Endothelial cell of umbilical vein (primary cell): ENCODE data around the gene SPPL2C. TPM values are rescaled to one million over a fixed set of nuclear protein-coding genes. Genes with fewer than 3 reads are reported as not detected.

Experiments used
- BruUV-seq: library from RNA; stranded (reverse); fragments of 400-500 nt; replicated peaks from 2 replicates; lab custom pipeline; 2021; lab: Mats Ljungman, UMichigan
- CTCF ChIA-PET: fragments of 300-600, 350-600 bp; sonication (Branson Sonifier 250); formaldehyde crosslinking; loops from one replicate; lab custom pipeline; 2021; ENCODE audit warnings: antibody characterized with exemption, inconsistent platforms; lab: Charles Lee
- POLR2A ChIA-PET: fragments of 300-600, 350-600 bp; sonication (Branson Sonifier 250); formaldehyde crosslinking; loops from one replicate; lab custom pipeline; 2021; ENCODE audit warnings: antibody characterized with exemption, inconsistent platforms; lab: Charles Lee
- DNase-seq: peaks from one replicate; pipeline ENCODE4 v3.0.0-alpha.2; 2011; ENCODE audit warnings: low read depth, low spot score
- FAIRE-seq: peaks from 2 replicates; lab custom pipeline; 2011; peaks lifted over from hg19 to GRCh38; lab: Jason Lieb, UNC
- H2AFZ ChIP-seq: 2 replicates; pipeline ENCODE4 v1.6.0; 2012; ENCODE audit warnings: low read depth, low read length, control low read depth, inconsistent platforms
- H3K27ac ChIP-seq: 2 replicates; pipeline ENCODE4 v1.5.1; 2011; ENCODE audit warnings: low read depth, mild to moderate bottlenecking, control low read depth, low read length, moderate library complexity; ENCODE audit not compliant: insufficient read depth
- H3K27me3 ChIP-seq, 2 experiments: 2 replicates each; pipeline versions ENCODE4 v1.6.0 to v1.6.1; 2011; ENCODE audit warnings: low read length in 2 of 2, mixed read lengths in 1 of 2; ENCODE audit not compliant: control insufficient read depth in 2 of 2, insufficient read depth in 2 of 2
- H3K36me3 ChIP-seq, 2 experiments: 2 replicates in 1 of 2; 3 replicates in 1 of 2; pipeline ENCODE4 v1.5.1; 2011; ENCODE audit warnings: low read length in 2 of 2, mild to moderate bottlenecking in 1 of 2, moderate library complexity in 1 of 2; ENCODE audit not compliant: control insufficient read depth in 2 of 2, insufficient read depth in 2 of 2; ENCODE audit errors: extremely low read depth in 1 of 2
- H3K4me1 ChIP-seq: 3 replicates; pipeline ENCODE4 v1.5.1; 2011; ENCODE audit warnings: mild to moderate bottlenecking, low read length; ENCODE audit not compliant: control insufficient read depth, insufficient read depth; ENCODE audit errors: extremely low read depth
- H3K4me2 ChIP-seq: 2 replicates; pipeline ENCODE4 v1.6.1; 2011; ENCODE audit warnings: low read length, control low read depth, mixed read lengths; ENCODE audit not compliant: insufficient read depth
- H3K4me3 ChIP-seq, 3 experiments: fragments of 200-600 bp in 1 of 3; sonication (generic), shearing (Covaris generic) in 1 of 3; replicated peaks in 1 of 3; 2 replicates each; pipeline ENCODE4 v1.5.1; 2011 to 2016; ENCODE audit warnings: control low read depth in 3 of 3, low read length in 3 of 3, mild to moderate bottlenecking in 2 of 3, inconsistent platforms in 1 of 3, low read depth in 1 of 3, moderate library complexity in 1 of 3; ENCODE audit not compliant: insufficient read depth in 1 of 3
- H3K79me2 ChIP-seq: 2 replicates; pipeline ENCODE4 v1.6.0; 2012; ENCODE audit warnings: low read length, inconsistent platforms; ENCODE audit not compliant: control insufficient read depth, insufficient read depth
- H3K9ac ChIP-seq: replicated peaks from 2 replicates; pipeline ENCODE3; 2011; ENCODE audit warnings: low read length, control low read depth; ENCODE audit not compliant: insufficient read depth; ENCODE audit errors: extremely low read depth
- H3K9me1 ChIP-seq: replicated peaks from 3 replicates; pipeline ENCODE4 v1.6.0; 2011; ENCODE audit warnings: mild to moderate bottlenecking, low read length; ENCODE audit not compliant: control insufficient read depth, insufficient read depth; ENCODE audit errors: extremely low read depth
- H3K9me3 ChIP-seq: replicated peaks from 2 replicates; pipeline ENCODE4 v1.5.1; 2012; ENCODE audit warnings: low read length, inconsistent platforms; ENCODE audit not compliant: control insufficient read depth, insufficient read depth
- H4K20me1 ChIP-seq: replicated peaks from 2 replicates; pipeline ENCODE3; 2011; ENCODE audit warnings: mild to moderate bottlenecking, low read length; ENCODE audit not compliant: control insufficient read depth, insufficient read depth; ENCODE audit errors: extremely low read depth
- CTCF ChIP-seq, 2 donors: IDR thresholded peaks; 1 replicate in 1 of 2; 2 replicates in 1 of 2; pipeline ENCODE4 v1.5.1; 2011; ENCODE audit warnings: low read length in 2 of 2, mild to moderate bottlenecking in 2 of 2, moderate library complexity in 2 of 2, control low read depth in 1 of 2, inconsistent platforms in 1 of 2, low read depth in 1 of 2; ENCODE audit not compliant: insufficient read depth in 1 of 2; ENCODE audit errors: extremely low read depth in 1 of 2
- EZH2 ChIP-seq: IDR thresholded peaks from 2 replicates; pipeline ENCODE4 v1.6.1; 2012; ENCODE audit warnings: borderline replicate concordance, low read depth, mild to moderate bottlenecking, moderate library complexity, low read length, inconsistent platforms; ENCODE audit not compliant: severe bottlenecking
- FOS ChIP-seq: IDR thresholded peaks from 2 replicates; pipeline ENCODE4 v1.6.1; 2011; ENCODE audit warnings: mild to moderate bottlenecking, low read length, moderate library complexity, borderline replicate concordance; ENCODE audit not compliant: insufficient read depth
- GATA2 ChIP-seq: IDR thresholded peaks from 2 replicates; pipeline ENCODE4 v1.7.0; 2011; ENCODE audit warnings: low read depth, mild to moderate bottlenecking, moderate library complexity, mixed read lengths, low read length; ENCODE audit not compliant: insufficient read length, insufficient read depth
- JUN ChIP-seq: IDR thresholded peaks from 2 replicates; pipeline ENCODE4 v1.6.1; 2011; ENCODE audit warnings: borderline replicate concordance, low read depth; ENCODE audit not compliant: insufficient read length, insufficient read depth
- MAX ChIP-seq: IDR thresholded peaks from 2 replicates; pipeline ENCODE4 v1.6.1; 2011; ENCODE audit not compliant: insufficient read depth, insufficient read length
- MYC ChIP-seq: IDR thresholded peaks from one replicate; pipeline ENCODE4 v1.6.1; 2011; ENCODE audit warnings: mild to moderate bottlenecking, low read depth, low read length
- POLR2A ChIP-seq: IDR thresholded peaks from 2 replicates; pipeline ENCODE4 v1.6.1; 2012; ENCODE audit warnings: low read depth, mild to moderate bottlenecking, control low read depth, low read length
- POLR2AphosphoS5 ChIP-seq: IDR thresholded peaks from 2 replicates; pipeline ENCODE4 v1.6.1; 2012; ENCODE audit warnings: low read depth, mild to moderate bottlenecking, control low read depth, low read length, moderate library complexity; ENCODE audit not compliant: insufficient read depth
- dilution Hi-C: fragments of 300-500 bp; cut with MboI; formaldehyde crosslinking; loops from one replicate; pipeline ENCODE4 v1.15.0; 2019; ENCODE audit warnings: low sequenced_read_pairs; ENCODE audit not compliant: extremely low pct_ligation_motif_present
- intact Hi-C: fragments of 100-400 bp; cut with micrococcal nuclease; formaldehyde crosslinking; loops from one replicate; pipeline ENCODE4 v1.10.0; 2022
- polyA plus RNA-seq, 4 experiments: library from polyadenylated mRNA; depleted of rRNA in 3 of 4; stranded (reverse) in 3 of 4; unstranded in 1 of 4; fragments of >200 nt; gene quantifications; 2 replicates each; pipeline versions ENCODE4 v1.2.1 to v1.2.3, GENCODE V29; 2011 to 2012; ENCODE audit warnings: missing spikeins in 1 of 4
- total RNA-seq: library from RNA; stranded (reverse); gene quantifications from 2 replicates; pipeline ENCODE4 v1.2.3, GENCODE V29; 2021

Gene SPPL2C
- total and polyA plus RNA-seq, 2 donors (not counting 3 experiments of a cell fraction or from before 2014, with no cell fraction given) = not detected

GRCh38 chr17:45893725-45894021, 49.0 kb downstream of the SPPL2C start:
- H3K9me1 ChIP-seq = no peaks in the 10 kb centered on the region
- no peak for DNase-seq
- H2AFZ ChIP-seq = peak overlapping the region; percentile 80
- peak overlapping the region; percentile 3 for H3K9ac ChIP-seq
- peaks cover 28 to 43% of the 10 kb centered on the region in 2 experiments for H3K27me3 ChIP-seq
- peak overlapping the region in 2 of 3 experiments; percentile 13 to 36 for H3K4me3 ChIP-seq
- H3K27ac ChIP-seq = no peak overlapping the region
- no peaks in the 10 kb centered on the region for H4K20me1 ChIP-seq
- ChIA-PET CTCF (interaction anchor here (0.8 to 1.5 kb wide), 4 partner anchors 9 to 253 kb away, joined by 3 to 5 read pairs (median 3); no protein-coding TSS in a partner anchor), POLR2A (no interaction called here)
- H3K4me2 ChIP-seq = peak overlapping the region; percentile 47
- dilution Hi-C loops (no loop called here), intact Hi-C loops (no loop called here)
- peaks cover 9% of the 10 kb centered on the region for H3K4me1 ChIP-seq
- no peak for TF ChIP-seq MAX
- TF ChIP-seq FOS = no peak
- no peak for TF ChIP-seq CTCF (IDR thresholded peaks at IDR 0.05; ENCODE audit: extremely low read depth in 1 of 2, insufficient read depth in 1 of 2, low read depth in 1 of 2, low read length in 2 of 2)
- TF ChIP-seq POLR2A = no peak
- no peak for TF ChIP-seq GATA2
- TF ChIP-seq EZH2 = no peak
- TF ChIP-seq JUN = no peak
- no peak for TF ChIP-seq MYC
- TF ChIP-seq POLR2AphosphoS5 = no peak
- no peaks in the 10 kb centered on the region for H3K79me2 ChIP-seq
- no peak for FAIRE-seq
- H3K9me3 ChIP-seq = no peaks in the 10 kb centered on the region
- H3K36me3 ChIP-seq = no peaks in the 10 kb centered on the region
- BruUV-seq = TSS peak; percentile 31
